Measurements from ENCODE around the gene CIT.

CIT gene

DNA sequence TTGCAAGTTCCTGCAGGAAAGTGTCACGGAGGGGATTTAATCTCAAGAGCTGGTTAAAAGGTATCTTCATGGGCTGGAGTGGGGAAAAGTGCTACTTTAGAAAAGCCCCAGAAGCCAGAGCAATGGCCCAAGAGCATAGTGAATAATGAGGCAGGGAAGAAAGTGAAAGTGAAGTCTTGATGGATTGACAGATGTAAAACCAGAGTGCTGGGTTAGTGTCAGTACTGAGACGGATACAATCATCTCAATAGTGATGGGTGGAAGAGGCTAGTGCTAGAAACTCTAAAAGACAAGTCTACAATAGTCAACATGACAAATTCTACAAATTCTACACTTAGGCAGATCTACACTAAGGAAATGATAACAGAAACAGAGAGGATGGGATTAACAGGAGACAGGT, 68.1 kb downstream of the CIT start:
- no peak overlapping the region for H3K9ac ChIP-seq (ENCODE audit: low read depth in 1 of 2, low read length in 2 of 2)
- no peak overlapping the region for H3K27ac ChIP-seq (ENCODE audit: low read depth, low read length)
- H3K4me3 ChIP-seq (ENCODE audit: low read depth in 1 of 2, low read length in 2 of 2) = no peak overlapping the region
- H3K4me1 ChIP-seq (ENCODE audit: control insufficient read depth in 1 of 2, insufficient read depth in 2 of 2, low read length in 2 of 2) = no peaks in the 10 kb centered on the region
- H3K27me3 ChIP-seq (ENCODE audit: control insufficient read depth in 1 of 2, insufficient read depth in 2 of 2, low read length in 2 of 2) = no peaks in the 10 kb centered on the region
- no peaks in the 10 kb centered on the region for H3K36me3 ChIP-seq (ENCODE audit: control insufficient read depth in 1 of 2, insufficient read depth in 2 of 2, low read length in 2 of 2)
- H3K9me3 ChIP-seq (ENCODE audit: control insufficient read depth in 1 of 2, low read length in 2 of 2) = no peaks in the 10 kb centered on the region

DNA sequence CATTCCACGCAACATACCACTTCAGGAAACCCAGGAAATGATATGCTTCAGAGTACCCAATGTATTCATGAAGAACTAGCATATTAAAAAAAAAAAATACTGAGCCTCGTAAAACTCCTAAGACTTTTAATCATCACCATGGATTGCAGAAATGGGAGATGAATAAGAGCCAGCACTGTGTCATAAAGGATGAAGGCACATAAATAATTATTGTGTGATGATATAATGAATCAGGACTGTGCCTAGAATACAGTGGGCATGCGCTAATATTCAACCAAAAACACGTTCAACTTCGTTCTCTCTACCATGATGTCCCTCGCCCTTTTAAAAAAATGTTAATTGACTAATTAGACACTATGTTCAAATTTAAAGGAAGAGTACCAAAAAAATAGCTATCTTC, 68.7 kb downstream of the CIT start:
- H3K9me3 ChIP-seq (ENCODE audit: control insufficient read depth in 1 of 2, low read length in 2 of 2) = no peaks in the 10 kb centered on the region
- H3K27ac ChIP-seq (ENCODE audit: low read depth, low read length) = no peak overlapping the region
- no peak overlapping the region for H3K4me3 ChIP-seq (ENCODE audit: low read depth in 1 of 2, low read length in 2 of 2)
- no peak overlapping the region for H3K9ac ChIP-seq (ENCODE audit: low read depth in 1 of 2, low read length in 2 of 2)
- no peaks in the 10 kb centered on the region for H3K27me3 ChIP-seq (ENCODE audit: control insufficient read depth in 1 of 2, insufficient read depth in 2 of 2, low read length in 2 of 2)
- no peaks in the 10 kb centered on the region for H3K36me3 ChIP-seq (ENCODE audit: control insufficient read depth in 1 of 2, insufficient read depth in 2 of 2, low read length in 2 of 2)
- H3K4me1 ChIP-seq (ENCODE audit: control insufficient read depth in 1 of 2, insufficient read depth in 2 of 2, low read length in 2 of 2) = no peaks in the 10 kb centered on the region

DNA sequence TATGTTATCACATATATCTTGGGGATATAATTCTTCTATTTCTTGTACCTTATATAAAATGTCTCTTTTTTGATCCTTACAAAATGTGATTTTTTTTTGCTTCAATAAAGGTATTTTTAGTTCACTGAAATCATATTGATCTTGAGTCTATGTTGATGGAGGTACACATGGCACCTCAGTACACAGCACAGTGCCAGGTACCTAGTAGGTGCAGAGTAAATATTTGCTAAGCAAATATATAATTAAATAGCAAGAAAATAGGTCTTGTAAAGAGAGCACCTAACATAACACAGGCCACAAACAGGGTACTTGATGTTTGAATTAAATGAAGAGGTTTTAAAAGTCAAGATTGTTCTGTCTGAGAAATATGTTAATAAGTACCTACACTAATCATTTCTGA, 69.7 kb downstream of the CIT start:
- H3K27ac ChIP-seq (ENCODE audit: low read depth, low read length) = no peak overlapping the region
- H3K9ac ChIP-seq (ENCODE audit: low read depth in 1 of 2, low read length in 2 of 2) = no peak overlapping the region
- no peaks in the 10 kb centered on the region for H3K9me3 ChIP-seq (ENCODE audit: control insufficient read depth in 1 of 2, low read length in 2 of 2)
- no peak overlapping the region for H3K4me3 ChIP-seq (ENCODE audit: low read depth in 1 of 2, low read length in 2 of 2)
- H3K36me3 ChIP-seq (ENCODE audit: control insufficient read depth in 1 of 2, insufficient read depth in 2 of 2, low read length in 2 of 2) = no peaks in the 10 kb centered on the region
- H3K27me3 ChIP-seq (ENCODE audit: control insufficient read depth in 1 of 2, insufficient read depth in 2 of 2, low read length in 2 of 2) = no peaks in the 10 kb centered on the region
- no peaks in the 10 kb centered on the region for H3K4me1 ChIP-seq (ENCODE audit: control insufficient read depth in 1 of 2, insufficient read depth in 2 of 2, low read length in 2 of 2)

DNA sequence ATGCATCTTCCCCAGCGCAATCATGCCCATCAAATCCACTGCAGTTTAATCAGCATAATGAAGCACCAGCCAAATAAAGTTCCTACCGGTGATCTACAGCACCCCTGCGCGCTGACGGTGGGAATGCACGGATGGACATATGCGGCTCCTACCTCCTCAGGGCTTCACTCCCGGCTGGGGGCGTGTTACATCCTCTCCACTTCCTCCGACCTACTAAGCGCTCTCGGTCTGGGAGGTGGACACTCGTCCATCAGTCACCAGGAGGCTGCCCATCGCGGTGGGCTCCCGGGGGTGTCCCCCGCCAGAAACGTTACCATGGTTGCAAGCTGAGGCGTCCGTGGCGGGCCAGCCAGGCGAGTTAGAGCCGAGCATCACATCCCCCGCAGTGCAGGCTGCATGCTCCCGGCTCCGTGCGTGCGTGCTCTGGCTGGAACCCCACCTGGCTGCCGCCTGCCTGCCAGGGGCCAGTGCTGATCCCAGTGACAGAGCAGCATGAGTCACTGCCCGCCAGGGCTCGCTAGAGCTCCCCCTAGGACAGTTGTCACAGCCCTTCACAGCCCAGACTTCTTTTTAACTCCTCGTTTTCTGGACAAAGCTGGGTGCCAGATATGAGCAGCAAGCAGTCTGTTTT, 73.0 kb downstream of the CIT start:
- Histone ChIP-seq H3K4me1 (ENCODE audit: control insufficient read depth in 1 of 2, insufficient read depth in 2 of 2, low read length in 2 of 2) (no peaks in the 10 kb centered on the region), H3K36me3 (ENCODE audit: control insufficient read depth in 1 of 2, insufficient read depth in 2 of 2, low read length in 2 of 2) (no peaks in the 10 kb centered on the region), H3K9me3 (ENCODE audit: control insufficient read depth in 1 of 2, low read length in 2 of 2) (no peaks in the 10 kb centered on the region), H3K4me3 (ENCODE audit: low read depth in 1 of 2, low read length in 2 of 2) (peak overlapping the region in 1 of 2 donors; percentile 18), H3K27me3 (ENCODE audit: control insufficient read depth in 1 of 2, insufficient read depth in 2 of 2, low read length in 2 of 2) (no peaks in the 10 kb centered on the region), H3K27ac (ENCODE audit: low read depth, low read length) (no peak overlapping the region), H3K9ac (ENCODE audit: low read depth in 1 of 2, low read length in 2 of 2) (no peak overlapping the region)

DNA sequence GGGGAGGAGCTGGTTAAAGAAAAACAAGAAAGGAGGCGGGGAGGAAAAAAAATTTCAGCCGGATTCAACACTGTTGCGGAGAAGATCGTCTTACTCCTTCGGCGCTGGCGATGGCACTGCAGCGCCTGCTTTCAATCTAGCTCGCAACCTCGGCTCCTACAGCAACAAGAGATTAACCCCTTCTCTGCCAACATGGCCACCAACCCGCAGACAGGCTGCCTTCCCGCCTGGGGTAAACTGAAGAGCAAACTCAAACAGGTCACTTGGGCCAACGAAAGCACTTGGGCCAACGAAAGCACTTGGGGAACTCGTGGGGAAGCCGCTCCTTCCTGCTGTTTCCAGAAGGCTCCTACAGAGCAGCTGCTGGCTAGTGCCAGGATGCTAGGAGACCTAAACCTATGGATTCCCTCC, 73.7 kb downstream of the CIT start:
- Histone ChIP-seq H3K27me3 (ENCODE audit: control insufficient read depth in 1 of 2, insufficient read depth in 2 of 2, low read length in 2 of 2) (no peaks in the 10 kb centered on the region), H3K9me3 (ENCODE audit: control insufficient read depth in 1 of 2, low read length in 2 of 2) (no peaks in the 10 kb centered on the region), H3K36me3 (ENCODE audit: control insufficient read depth in 1 of 2, insufficient read depth in 2 of 2, low read length in 2 of 2) (no peaks in the 10 kb centered on the region), H3K27ac (ENCODE audit: low read depth, low read length) (no peak overlapping the region), H3K4me1 (ENCODE audit: control insufficient read depth in 1 of 2, insufficient read depth in 2 of 2, low read length in 2 of 2) (no peaks in the 10 kb centered on the region), H3K4me3 (ENCODE audit: low read depth in 1 of 2, low read length in 2 of 2) (peak overlapping the region; percentile 23 to 30), H3K9ac (ENCODE audit: low read depth in 1 of 2, low read length in 2 of 2) (no peak overlapping the region)

DNA sequence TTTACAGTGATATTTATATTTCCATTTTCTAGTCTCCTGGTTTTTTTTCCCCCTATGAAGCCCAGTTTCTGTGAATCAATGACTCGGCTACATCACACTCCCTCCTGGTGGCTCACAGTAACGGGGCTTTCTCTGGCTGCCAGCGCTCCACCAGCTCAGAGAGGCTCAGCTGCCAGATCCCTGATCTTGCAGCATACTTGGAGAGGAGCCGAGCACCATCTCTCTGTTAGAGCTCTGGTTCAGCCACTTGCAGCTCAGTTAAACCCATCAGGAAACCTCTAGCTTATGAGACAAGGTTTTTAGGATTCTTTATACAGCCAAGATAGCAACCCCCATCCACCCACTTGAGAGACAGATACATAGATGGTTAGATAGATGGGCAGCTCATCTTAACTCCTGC, 74.6 kb downstream of the CIT start:
- Histone ChIP-seq H3K9me3 (ENCODE audit: control insufficient read depth in 1 of 2, low read length in 2 of 2) (no peaks in the 10 kb centered on the region), H3K4me3 (ENCODE audit: low read depth in 1 of 2, low read length in 2 of 2) (no peak overlapping the region), H3K9ac (ENCODE audit: low read depth in 1 of 2, low read length in 2 of 2) (no peak overlapping the region), H3K27me3 (ENCODE audit: control insufficient read depth in 1 of 2, insufficient read depth in 2 of 2, low read length in 2 of 2) (no peaks in the 10 kb centered on the region), H3K36me3 (ENCODE audit: control insufficient read depth in 1 of 2, insufficient read depth in 2 of 2, low read length in 2 of 2) (no peaks in the 10 kb centered on the region), H3K27ac (ENCODE audit: low read depth, low read length) (no peak overlapping the region), H3K4me1 (ENCODE audit: control insufficient read depth in 1 of 2, insufficient read depth in 2 of 2, low read length in 2 of 2) (no peaks in the 10 kb centered on the region)

DNA sequence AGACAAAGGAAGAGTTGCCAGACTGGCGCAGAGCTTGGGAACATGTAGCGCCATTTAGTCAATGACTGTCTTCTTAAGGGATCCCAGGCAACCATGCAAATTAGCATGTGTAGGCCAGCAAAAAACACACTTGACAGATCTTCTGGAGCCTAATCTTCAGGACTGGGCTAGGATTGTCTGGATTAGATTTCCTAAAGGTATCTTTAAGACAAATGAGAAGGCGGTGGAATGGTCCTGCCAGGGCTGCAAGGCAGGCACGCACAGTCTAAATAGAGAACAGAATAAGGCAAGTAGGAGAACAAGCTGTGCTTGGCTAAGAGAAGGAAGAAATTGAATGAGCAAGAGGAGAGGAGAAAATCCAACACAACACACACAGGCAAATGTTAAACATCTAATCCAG, 80.0 kb downstream of the CIT start:
- H3K4me3 ChIP-seq (ENCODE audit: low read depth in 1 of 2, low read length in 2 of 2) = no peak overlapping the region

DNA sequence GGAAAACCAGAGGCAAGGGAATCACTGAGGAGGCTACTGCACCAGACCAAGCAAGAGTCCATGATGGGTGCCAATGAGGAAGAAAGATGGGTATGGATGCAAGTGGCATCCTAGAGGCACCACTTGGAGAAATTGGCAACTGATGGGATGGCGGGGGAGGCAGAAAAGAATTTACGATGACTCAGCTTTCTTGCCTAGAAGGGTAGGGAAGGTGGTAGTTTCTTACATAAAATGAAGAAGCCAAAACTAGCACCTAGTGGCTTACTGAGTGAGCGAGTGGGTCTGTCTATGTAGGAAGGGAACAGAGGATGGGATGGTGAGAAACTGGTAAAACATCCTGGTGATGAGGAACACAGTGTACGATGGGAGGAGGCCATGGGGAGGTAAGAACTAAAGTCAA, 80.8 kb downstream of the CIT start:
- no peak overlapping the region for H3K4me3 ChIP-seq (ENCODE audit: low read depth in 1 of 2, low read length in 2 of 2)

More for the DNA sequence above, 80.0 kb downstream of the CIT start:
- Histone ChIP-seq H3K27me3 (ENCODE audit: control insufficient read depth in 1 of 2, insufficient read depth in 2 of 2, low read length in 2 of 2) (no peaks in the 10 kb centered on the region), H3K4me1 (ENCODE audit: control insufficient read depth in 1 of 2, insufficient read depth in 2 of 2, low read length in 2 of 2) (no peaks in the 10 kb centered on the region), H3K27ac (ENCODE audit: low read depth, low read length) (no peak overlapping the region), H3K36me3 (ENCODE audit: control insufficient read depth in 1 of 2, insufficient read depth in 2 of 2, low read length in 2 of 2) (no peaks in the 10 kb centered on the region), H3K9me3 (ENCODE audit: control insufficient read depth in 1 of 2, low read length in 2 of 2) (no peaks in the 10 kb centered on the region), H3K9ac (ENCODE audit: low read depth in 1 of 2, low read length in 2 of 2) (no peak overlapping the region)

DNA sequence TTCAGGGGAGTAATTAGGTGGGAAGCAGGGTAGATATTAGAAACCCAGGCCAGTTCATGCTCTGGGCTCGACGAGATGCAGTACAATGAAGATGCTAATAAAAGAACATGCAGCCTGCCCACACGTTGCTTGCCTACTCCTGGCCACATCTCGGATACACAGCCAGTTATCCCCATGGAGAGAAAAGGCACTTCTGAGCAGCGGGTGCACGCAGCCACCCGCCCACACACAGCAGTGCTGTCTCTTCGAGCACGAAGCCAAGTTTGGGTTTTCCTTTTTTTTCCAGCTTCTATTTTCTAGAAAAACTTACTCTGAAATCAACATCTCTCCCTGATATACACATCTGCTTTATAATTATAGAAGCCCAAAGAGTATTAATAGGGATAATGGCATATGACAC, 85.7 kb downstream of the CIT start:
- Histone ChIP-seq H3K9me3 (ENCODE audit: control insufficient read depth in 1 of 2, low read length in 2 of 2) (no peaks in the 10 kb centered on the region), H3K9ac (ENCODE audit: low read depth in 1 of 2, low read length in 2 of 2) (no peak overlapping the region), H3K4me1 (ENCODE audit: control insufficient read depth in 1 of 2, insufficient read depth in 2 of 2, low read length in 2 of 2) (no peaks in the 10 kb centered on the region), H3K27ac (ENCODE audit: low read depth, low read length) (no peak overlapping the region), H3K27me3 (ENCODE audit: control insufficient read depth in 1 of 2, insufficient read depth in 2 of 2, low read length in 2 of 2) (no peaks in the 10 kb centered on the region), H3K36me3 (ENCODE audit: control insufficient read depth in 1 of 2, insufficient read depth in 2 of 2, low read length in 2 of 2) (no peaks in the 10 kb centered on the region), H3K4me3 (ENCODE audit: low read depth in 1 of 2, low read length in 2 of 2) (no peak overlapping the region)

More for the DNA sequence above, 80.8 kb downstream of the CIT start:
- Histone ChIP-seq H3K9me3 (ENCODE audit: control insufficient read depth in 1 of 2, low read length in 2 of 2) (no peaks in the 10 kb centered on the region), H3K9ac (ENCODE audit: low read depth in 1 of 2, low read length in 2 of 2) (no peak overlapping the region), H3K36me3 (ENCODE audit: control insufficient read depth in 1 of 2, insufficient read depth in 2 of 2, low read length in 2 of 2) (no peaks in the 10 kb centered on the region), H3K27me3 (ENCODE audit: control insufficient read depth in 1 of 2, insufficient read depth in 2 of 2, low read length in 2 of 2) (no peaks in the 10 kb centered on the region), H3K27ac (ENCODE audit: low read depth, low read length) (no peak overlapping the region), H3K4me1 (ENCODE audit: control insufficient read depth in 1 of 2, insufficient read depth in 2 of 2, low read length in 2 of 2) (no peaks in the 10 kb centered on the region)

DNA sequence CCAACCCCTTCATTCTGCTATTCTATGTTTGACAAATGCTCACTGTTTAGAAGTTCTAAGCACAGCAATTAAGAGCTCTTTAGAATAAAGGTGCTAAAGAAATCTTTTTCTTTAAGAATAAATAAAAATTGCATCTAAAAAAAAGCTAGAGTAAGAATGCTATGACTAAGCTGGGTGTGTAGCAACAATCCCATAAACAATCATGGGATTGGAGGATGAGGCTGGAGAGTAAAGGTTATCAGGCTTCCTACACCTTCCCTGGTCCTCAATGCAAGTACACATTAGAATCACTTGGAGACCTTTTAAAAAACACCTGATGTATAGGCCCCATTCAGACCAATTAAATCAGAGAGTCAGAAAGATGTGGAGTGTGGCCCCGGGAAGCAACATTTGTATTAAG, 88.3 kb downstream of the CIT start:
- peaks cover 0 to 3% of the 10 kb centered on the region in 2 donors for H3K36me3 ChIP-seq (ENCODE audit: control insufficient read depth in 1 of 2, insufficient read depth in 2 of 2, low read length in 2 of 2)
- no peak overlapping the region for H3K27ac ChIP-seq (ENCODE audit: low read depth, low read length)
- no peak overlapping the region for H3K4me3 ChIP-seq (ENCODE audit: low read depth in 1 of 2, low read length in 2 of 2)
- no peak overlapping the region for H3K9ac ChIP-seq (ENCODE audit: low read depth in 1 of 2, low read length in 2 of 2)
- no peaks in the 10 kb centered on the region for H3K27me3 ChIP-seq (ENCODE audit: control insufficient read depth in 1 of 2, insufficient read depth in 2 of 2, low read length in 2 of 2)
- H3K9me3 ChIP-seq (ENCODE audit: control insufficient read depth in 1 of 2, low read length in 2 of 2) = no peaks in the 10 kb centered on the region
- H3K4me1 ChIP-seq (ENCODE audit: control insufficient read depth in 1 of 2, insufficient read depth in 2 of 2, low read length in 2 of 2) = no peaks in the 10 kb centered on the region

DNA sequence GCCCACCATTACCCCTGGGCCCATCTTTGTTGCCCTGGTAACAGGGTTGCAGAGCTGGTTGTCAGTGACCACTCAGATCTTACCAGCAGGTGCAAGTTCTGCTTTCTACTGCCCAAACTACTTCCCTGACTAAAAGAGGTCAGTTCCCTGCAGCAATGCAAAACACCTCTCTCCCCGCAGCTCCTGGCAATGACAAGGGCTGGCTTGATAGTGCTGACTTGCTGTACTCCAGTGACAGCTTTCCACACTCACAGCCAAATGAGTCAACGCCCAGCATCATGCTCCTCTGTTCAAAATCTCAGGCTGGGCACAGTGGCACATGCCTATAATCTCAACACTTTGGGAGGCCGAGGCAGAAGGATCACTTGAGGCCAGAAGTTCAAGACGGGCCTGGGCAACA, 90.6 kb downstream of the CIT start:
- H3K4me3 ChIP-seq (ENCODE audit: low read depth in 1 of 2, low read length in 2 of 2) = no peak overlapping the region
- no peaks in the 10 kb centered on the region for H3K9me3 ChIP-seq (ENCODE audit: control insufficient read depth in 1 of 2, low read length in 2 of 2)
- no peaks in the 10 kb centered on the region for H3K27me3 ChIP-seq (ENCODE audit: control insufficient read depth in 1 of 2, insufficient read depth in 2 of 2, low read length in 2 of 2)
- no peak overlapping the region for H3K27ac ChIP-seq (ENCODE audit: low read depth, low read length)
- H3K4me1 ChIP-seq (ENCODE audit: control insufficient read depth in 1 of 2, insufficient read depth in 2 of 2, low read length in 2 of 2) = no peaks in the 10 kb centered on the region
- no peak overlapping the region for H3K9ac ChIP-seq (ENCODE audit: low read depth in 1 of 2, low read length in 2 of 2)
- peaks cover 0 to 7% of the 10 kb centered on the region in 2 donors for H3K36me3 ChIP-seq (ENCODE audit: control insufficient read depth in 1 of 2, insufficient read depth in 2 of 2, low read length in 2 of 2)
